ENCODE results near the gene FMN1. TPM values are rescaled to one million over a fixed set of nuclear protein-coding genes. Genes with fewer than 3 reads are reported as not detected.
A peak's percentile ranks its signal among the peaks of the same experiment; 100 is the strongest.

Gene FMN1
- total RNA-seq, 1 donor from 2014 or later, result 20.1 TPM

DNA sequence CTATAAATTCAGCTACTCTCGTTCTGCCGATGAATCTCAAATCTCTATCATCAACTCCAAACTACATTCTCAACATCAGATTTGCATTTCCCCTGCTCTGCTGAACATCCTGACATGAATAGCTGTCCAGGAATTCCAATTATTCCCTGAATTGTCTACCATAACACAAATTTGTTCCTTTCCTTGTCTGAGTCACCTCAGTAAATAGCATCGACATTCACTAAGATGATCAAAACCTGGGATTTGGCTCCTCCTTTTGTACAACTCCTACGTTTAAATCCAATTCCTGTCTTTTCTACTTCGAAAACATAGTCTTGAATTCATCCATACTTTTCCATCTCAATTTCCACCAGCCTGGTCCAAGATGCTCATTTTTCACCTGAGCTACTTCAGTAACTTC is 369.7 kb downstream of the FMN1 start:
- intact Hi-C loops (cut with DNase I), result loop anchor here (10.0 kb wide), 1 partner anchor 110 kb away; the partner anchor contains the start of gene GREM1
- no peaks in the 10 kb centered on the region for H3K27me3 ChIP-seq
- no peaks in the 10 kb centered on the region for H3K4me1 ChIP-seq
- TF ChIP-seq POLR2A (IDR thresholded peaks at IDR 0.05) (no peak), POLR2AphosphoS5 (IDR thresholded peaks at IDR 0.05; ENCODE audit: insufficient read depth in 1 of 2, low read depth in 1 of 2) (no peak)
- TF ChIP-seq, protein P1, sequence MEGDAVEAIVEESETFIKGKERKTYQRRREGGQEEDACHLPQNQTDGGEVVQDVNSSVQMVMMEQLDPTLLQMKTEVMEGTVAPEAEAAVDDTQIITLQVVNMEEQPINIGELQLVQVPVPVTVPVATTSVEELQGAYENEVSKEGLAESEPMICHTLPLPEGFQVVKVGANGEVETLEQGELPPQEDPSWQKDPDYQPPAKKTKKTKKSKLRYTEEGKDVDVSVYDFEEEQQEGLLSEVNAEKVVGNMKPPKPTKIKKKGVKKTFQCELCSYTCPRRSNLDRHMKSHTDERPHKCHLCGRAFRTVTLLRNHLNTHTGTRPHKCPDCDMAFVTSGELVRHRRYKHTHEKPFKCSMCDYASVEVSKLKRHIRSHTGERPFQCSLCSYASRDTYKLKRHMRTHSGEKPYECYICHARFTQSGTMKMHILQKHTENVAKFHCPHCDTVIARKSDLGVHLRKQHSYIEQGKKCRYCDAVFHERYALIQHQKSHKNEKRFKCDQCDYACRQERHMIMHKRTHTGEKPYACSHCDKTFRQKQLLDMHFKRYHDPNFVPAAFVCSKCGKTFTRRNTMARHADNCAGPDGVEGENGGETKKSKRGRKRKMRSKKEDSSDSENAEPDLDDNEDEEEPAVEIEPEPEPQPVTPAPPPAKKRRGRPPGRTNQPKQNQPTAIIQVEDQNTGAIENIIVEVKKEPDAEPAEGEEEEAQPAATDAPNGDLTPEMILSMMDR (IDR thresholded peaks at IDR 0.05), result no peak
- no peak overlapping the region for H3K27ac ChIP-seq
- H3K9me3 ChIP-seq, result no peaks in the 10 kb centered on the region
- DNase-seq (ENCODE audit: extremely low spot score in 2 of 2), result no peak
- no peak overlapping the region for H3K4me3 ChIP-seq
- H3K36me3 ChIP-seq, result no peaks in the 10 kb centered on the region

- H3K27ac ChIP-seq, result no peak overlapping the region
- TF ChIP-seq, protein P1 (IDR thresholded peaks at IDR 0.05), result no peak
- no peak for TF ChIP-seq POLR2AphosphoS5 (IDR thresholded peaks at IDR 0.05; ENCODE audit: insufficient read depth in 1 of 2, low read depth in 1 of 2)
- TF ChIP-seq POLR2A (IDR thresholded peaks at IDR 0.05), result no peak
- H3K9me3 ChIP-seq, result no peaks in the 10 kb centered on the region
- no peaks in the 10 kb centered on the region for H3K27me3 ChIP-seq
- DNase-seq (ENCODE audit: extremely low spot score in 2 of 2), result no peak
- no peak overlapping the region for H3K4me3 ChIP-seq
- intact Hi-C loops (cut with DNase I), result loop anchor here (10.0 kb wide), 1 partner anchor 109 kb away; the partner anchor contains the start of gene GREM1
- H3K36me3 ChIP-seq, result no peaks in the 10 kb centered on the region
- H3K4me1 ChIP-seq, result no peaks in the 10 kb centered on the region
These were observed 370.8 kb downstream of the FMN1 start for GRCh38 chr15:32823750-32824149.

DNA sequence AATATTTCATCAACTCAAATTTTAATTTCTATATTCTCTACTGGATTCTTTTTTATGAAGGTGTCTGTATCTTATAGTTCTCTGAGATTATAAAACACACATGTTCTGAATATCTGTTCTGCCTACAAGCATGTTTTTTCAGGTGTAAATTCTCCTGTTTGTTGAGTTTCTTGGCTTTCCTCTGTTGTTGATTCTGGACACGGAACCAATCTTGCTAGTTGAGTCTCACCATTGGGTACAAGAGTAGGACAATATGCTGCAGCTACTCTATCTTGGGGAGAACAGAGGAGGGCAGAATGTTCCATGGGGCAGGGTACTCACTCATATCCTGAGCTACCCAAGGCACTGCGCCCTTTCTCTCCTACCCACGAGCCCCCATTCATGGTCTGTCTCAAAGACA is 371.8 kb downstream of the FMN1 start:
- Histone ChIP-seq H3K4me3 (no peak overlapping the region), H3K36me3 (no peaks in the 10 kb centered on the region), H3K27me3 (no peaks in the 10 kb centered on the region), H3K4me1 (no peaks in the 10 kb centered on the region), H3K9me3 (no peaks in the 10 kb centered on the region), H3K27ac (no peak overlapping the region)
- DNase-seq (ENCODE audit: extremely low spot score in 2 of 2), result no peak
- TF ChIP-seq POLR2AphosphoS5 (IDR thresholded peaks at IDR 0.05; ENCODE audit: insufficient read depth in 1 of 2, low read depth in 1 of 2), result no peak
- no peak for TF ChIP-seq POLR2A (IDR thresholded peaks at IDR 0.05)
- TF ChIP-seq, protein P1 (IDR thresholded peaks at IDR 0.05), result no peak
- intact Hi-C loops (cut with DNase I), result loop anchor here (10.0 kb wide), 1 partner anchor 108 kb away; the partner anchor contains the start of gene GREM1

GRCh38 chr15:32819448-32819847 is 375.1 kb downstream of the FMN1 start:
- Histone ChIP-seq H3K36me3 (no peaks in the 10 kb centered on the region), H3K27ac (peak overlapping the region; percentile 26), H3K27me3 (no peaks in the 10 kb centered on the region), H3K4me1 (no peaks in the 10 kb centered on the region), H3K9me3 (no peaks in the 10 kb centered on the region), H3K4me3 (no peak overlapping the region)
- no peak for DNase-seq (ENCODE audit: extremely low spot score in 2 of 2)
- intact Hi-C loops (cut with DNase I), result no loop called here
- no peak for TF ChIP-seq POLR2AphosphoS5 (IDR thresholded peaks at IDR 0.05; ENCODE audit: insufficient read depth in 1 of 2, low read depth in 1 of 2)
- TF ChIP-seq POLR2A (IDR thresholded peaks at IDR 0.05), result no peak
- TF ChIP-seq, protein P1 (IDR thresholded peaks at IDR 0.05), result no peak

- DNase-seq (ENCODE audit: extremely low spot score in 2 of 2), result no peak
These were observed 375.6 kb downstream of the FMN1 start for GRCh38 chr15:32818758-32819447.

More at GRCh38 chr15:32818758-32819447, 375.6 kb downstream of the FMN1 start:
- TF ChIP-seq POLR2AphosphoS5 (IDR thresholded peaks at IDR 0.05; ENCODE audit: insufficient read depth in 1 of 2, low read depth in 1 of 2) (peak in 1 of 2 donors; percentile 46), POLR2A (IDR thresholded peaks at IDR 0.05) (no peak)
- Histone ChIP-seq H3K27ac (peak overlapping the region; percentile 26), H3K36me3 (no peaks in the 10 kb centered on the region), H3K4me1 (no peaks in the 10 kb centered on the region), H3K4me3 (peak overlapping the region in 1 of 2 donors; percentile 22), H3K9me3 (no peaks in the 10 kb centered on the region), H3K27me3 (no peaks in the 10 kb centered on the region)
- intact Hi-C loops (cut with DNase I), result no loop called here

Measured in vagina (tissue), 2 donors.